ENCODE results near the gene CTIF.

GRCh38 chr18:48897531-48897930, 358.7 kb downstream of the CTIF start:
- TF ChIP-seq POLR2AphosphoS5 (IDR thresholded peaks at IDR 0.05; ENCODE audit: low read depth, low read length) (no peak), POLR2A (IDR thresholded peaks at IDR 0.05; ENCODE audit: low read depth, low read length) (no peak)

Data from GM12891 (cell line).